NK-92 (cell line): ENCODE measurements around the gene RNF224.
A peak's percentile ranks its signal among the peaks of the same experiment; 100 is the strongest.

Experiments used
- DNase-seq: peaks from one replicate; lab custom pipeline; 2025; ENCODE audit not compliant: unreplicated experiment; lab: John Stamatoyannopoulos, UW

The RNF224 gene

GRCh38 chr9:137227054-137227852 is at the start of gene RNF224:
RNF224 (plus strand) TSS chr9:137227502; CDS start chr9:137228336, 834 bp downstream.
- no peak for DNase-seq

GRCh38 chr9:137178201-137178938 is 48.9 kb upstream of the RNF224 start:
- no peak for DNase-seq

GRCh38 chr9:137178939-137179630 is 48.2 kb upstream of the RNF224 start:
- no peak for DNase-seq

GRCh38 chr9:137179761-137180160 is 47.5 kb upstream of the RNF224 start:
- DNase-seq: no peak

DNA sequence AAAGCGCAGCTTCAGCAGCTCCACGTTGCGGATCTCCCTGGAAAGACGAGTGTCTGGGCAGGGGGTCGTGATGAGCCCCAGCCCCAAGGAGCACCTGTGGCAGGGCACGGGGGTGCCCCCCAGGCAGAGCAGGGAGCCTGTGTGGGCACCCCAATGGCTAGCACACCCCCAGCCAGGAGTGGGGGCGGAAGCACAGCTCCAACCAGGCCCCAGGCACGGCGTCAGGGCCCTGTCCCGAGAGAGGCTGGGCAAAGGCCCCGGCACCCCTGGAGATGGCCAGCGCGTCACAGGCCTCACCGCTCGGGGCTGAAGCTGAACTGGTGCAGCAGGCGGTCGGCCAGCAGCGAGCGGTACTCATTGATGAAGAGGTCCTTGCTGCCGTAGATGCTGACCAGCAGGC is 46.8 kb upstream of the RNF224 start:
- DNase-seq: no peak

GRCh38 chr9:137181680-137182079 is 45.6 kb upstream of the RNF224 start:
- DNase-seq: no peak

GRCh38 chr9:137182836-137183235 is 44.5 kb upstream of the RNF224 start:
- DNase-seq: no peak

DNA sequence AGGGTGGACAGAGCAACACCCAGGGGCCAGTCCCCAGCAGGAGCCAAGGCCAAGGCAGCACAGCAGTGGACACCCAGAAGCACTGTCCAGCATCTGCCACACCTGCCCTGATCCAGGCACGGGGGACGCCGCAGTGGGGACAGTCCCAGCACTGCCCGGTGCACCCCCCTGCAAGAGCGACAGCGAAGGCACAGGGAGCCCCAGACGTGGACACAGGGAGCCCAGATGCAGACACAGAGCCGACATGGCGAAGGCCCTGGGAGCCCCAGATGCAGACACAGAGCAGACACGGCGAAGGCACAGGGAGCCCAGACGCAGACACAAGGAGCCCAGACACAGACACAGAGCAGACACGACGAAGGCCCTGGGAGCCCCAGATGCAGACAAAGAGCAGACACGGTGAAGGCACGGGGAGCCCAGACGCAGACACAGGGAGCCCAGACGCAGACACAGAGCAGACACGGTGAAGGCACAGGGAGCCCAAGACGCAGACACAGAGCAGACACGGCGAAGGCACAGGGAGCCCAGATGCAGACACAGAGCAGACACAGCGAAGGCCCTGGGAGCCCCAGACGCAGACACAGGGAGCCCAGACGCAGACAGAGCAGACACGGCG is 43.2 kb upstream of the RNF224 start:
- no peak for DNase-seq

DNA sequence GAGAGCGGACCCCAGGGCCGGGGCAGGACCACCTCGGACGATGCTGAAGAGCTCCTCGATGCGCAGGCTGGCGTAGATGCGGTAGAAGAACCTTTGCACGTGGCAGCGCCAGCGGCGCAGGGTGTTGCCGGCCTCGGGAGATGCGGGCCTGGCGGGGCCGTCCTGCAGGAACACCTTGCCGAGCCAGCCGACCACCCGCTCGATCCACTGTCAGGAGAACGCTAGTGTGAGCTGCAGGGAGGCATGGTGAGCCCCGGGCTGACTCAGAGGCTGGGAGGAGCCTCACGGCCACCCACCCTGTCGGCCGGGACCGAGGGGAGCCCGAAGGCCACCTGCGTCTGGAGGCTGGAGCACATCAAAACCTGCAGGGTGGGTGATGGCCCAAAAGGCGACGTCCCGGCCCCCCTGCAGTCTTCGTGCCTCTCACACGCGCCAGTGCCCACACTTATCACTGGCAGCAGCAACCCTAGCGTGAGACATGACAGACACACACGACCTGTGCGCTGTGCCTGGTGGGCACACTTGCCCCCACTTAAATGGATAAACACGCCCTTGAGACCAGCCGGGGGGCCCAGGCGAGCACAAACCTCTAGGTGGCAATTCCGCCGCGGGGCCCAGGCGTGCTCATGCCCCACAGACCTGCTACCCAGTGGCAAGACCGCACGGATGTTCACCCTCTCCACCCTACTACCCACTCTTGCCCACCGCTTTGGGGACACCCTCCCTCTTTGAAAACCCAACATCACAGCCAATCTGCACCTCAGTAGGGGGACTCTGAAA is 42.2 kb upstream of the RNF224 start:
- DNase-seq: no peak

DNA sequence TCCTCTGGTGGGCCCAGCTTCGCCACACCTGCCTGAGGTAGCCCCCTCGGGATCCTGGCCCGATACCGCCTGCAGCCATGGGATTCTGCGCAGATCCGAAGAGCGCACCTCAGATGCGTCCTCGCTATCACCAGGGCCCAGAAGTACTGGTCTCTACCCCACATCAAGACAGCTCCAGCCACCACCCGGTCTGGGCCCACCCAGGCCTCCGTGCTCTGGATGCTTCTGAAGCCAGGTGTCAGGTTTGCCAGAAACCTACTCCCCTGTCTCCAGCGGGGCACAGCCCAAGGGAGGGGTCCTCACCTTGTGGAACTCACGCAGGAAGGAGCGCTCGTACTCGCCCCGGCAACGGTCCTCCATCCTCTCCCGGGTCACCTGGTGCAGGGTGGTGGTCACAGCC is 41.4 kb upstream of the RNF224 start:
- DNase-seq: no peak

DNA sequence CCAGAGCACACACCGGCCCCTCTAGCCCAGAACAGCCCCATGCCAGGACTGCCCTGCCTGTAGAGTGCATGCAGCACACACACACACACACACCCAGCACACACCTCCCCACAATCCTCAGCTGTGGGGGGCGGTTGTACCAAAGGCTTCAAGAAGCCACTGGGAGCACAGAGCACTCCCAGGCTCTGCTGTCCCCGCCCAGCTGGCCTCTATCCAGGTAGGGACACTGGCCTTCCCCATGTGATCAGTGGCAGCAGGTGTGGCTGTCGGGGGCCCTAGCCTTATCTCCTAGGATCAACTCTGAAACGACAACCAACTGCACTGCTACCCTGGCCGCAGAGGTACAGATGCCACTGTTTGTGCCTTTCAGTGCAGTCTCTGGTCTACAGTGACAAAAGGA is 40.9 kb upstream of the RNF224 start:
- DNase-seq: no peak

DNA sequence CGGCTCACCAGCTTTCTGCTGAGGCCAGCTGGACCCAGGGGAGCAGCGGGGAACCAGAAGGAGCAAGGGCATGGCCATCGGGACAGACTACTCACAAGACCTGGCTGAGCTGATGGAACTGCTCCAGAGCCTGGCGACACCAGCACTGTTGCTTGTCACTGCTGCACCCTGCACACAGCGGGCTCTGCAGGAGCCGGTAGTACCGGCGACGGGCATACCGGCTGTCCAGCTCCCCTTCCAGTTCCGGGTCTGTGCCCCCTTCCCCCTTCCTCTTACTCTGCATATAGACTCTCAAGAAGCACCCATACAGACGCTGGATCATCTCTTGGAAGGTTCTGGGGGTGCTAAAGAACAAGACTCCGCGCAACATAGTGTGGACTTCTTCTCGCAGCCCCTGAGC is 39.9 kb upstream of the RNF224 start:
- no peak for DNase-seq

GRCh38 chr9:137188086-137188489 is 39.2 kb upstream of the RNF224 start:
- no peak for DNase-seq

GRCh38 chr9:137188490-137189296 is 38.6 kb upstream of the RNF224 start, which contains the start of the genes ANAPC2 and SSNA1:
ANAPC2 (minus strand) TSS chr9:137188560; CDS start chr9:137188532, 28 bp downstream.
SSNA1 (plus strand) TSS chr9:137188676; CDS start chr9:137188727, 51 bp downstream.
- peak; percentile 25 for DNase-seq

GRCh38 chr9:137189297-137190295 is 37.7 kb upstream of the RNF224 start:
- DNase-seq: no peak

GRCh38 chr9:137190315-137190856 is 36.9 kb upstream of the RNF224 start:
- DNase-seq: no peak

DNA sequence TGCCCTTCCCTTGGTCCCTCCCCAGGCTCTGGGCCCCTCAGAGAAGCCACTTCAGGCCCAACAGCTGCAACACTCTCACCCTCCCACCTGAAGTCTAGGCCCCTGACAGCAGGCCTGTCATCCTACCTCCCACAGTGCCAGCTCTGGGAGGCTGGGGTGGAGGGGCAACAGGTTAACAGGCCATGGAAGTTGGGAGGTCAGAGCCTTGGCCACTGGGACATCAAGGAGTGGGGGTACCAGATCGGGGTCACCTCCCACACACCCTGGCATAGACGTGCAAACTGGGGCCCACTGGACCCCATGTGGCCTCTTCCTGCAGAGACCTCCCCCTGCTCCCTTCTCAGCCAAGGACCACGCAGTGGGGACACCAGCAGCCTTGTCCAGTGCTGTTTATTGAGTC is 36.1 kb upstream of the RNF224 start:
- no peak for DNase-seq
